GM21526 (cell line): Measurements from ENCODE around the gene ACOX1.
A peak's percentile ranks its signal among the peaks of the same experiment; 100 is the strongest.

Source experiments
- ATAC-seq: cut with Tn5 transposase; IDR thresholded peaks from one replicate; pipeline ENCODE4 v1.9.1; 2021; ENCODE audit warnings: moderate library complexity; ENCODE audit not compliant: unreplicated experiment, low FRiP score

ACOX1 gene

DNA sequence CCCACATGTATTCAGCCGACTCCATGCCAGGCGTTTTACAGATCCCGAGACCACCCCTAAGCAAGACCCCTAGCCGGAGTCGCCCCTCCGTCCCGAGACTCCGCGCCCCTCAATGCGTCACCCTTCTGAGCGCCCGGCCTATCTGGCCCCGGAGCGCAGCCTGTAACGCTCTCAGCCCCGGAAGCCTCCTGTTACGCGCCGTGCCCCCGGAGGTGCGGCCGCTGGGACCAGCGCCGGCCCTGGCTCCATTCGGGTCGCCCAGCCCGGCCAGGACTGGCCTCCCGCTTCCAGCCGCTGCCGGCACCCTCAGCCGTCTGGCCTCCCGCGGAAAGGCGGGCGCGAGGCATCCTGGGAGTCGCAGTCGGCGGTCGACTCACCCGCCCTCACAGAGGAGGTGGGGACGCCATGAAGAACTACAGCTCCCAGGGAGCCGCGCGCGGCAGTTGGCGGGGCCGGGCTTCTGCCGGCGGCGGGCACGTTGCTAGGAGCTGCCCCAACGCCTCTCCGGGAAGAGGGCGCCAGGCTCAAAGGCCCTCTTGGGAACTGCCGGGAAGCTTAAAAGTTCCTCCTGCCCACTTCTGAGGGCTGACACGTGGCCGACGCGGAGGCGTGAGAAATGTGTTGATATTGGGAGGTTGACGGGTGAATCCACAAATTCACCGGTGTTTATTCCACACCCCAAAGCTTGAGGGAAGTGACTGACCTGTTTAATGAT, 38.1 kb downstream of the ACOX1 start, which contains the start of gene FBF1:
FBF1 (minus strand) TSS at position 316 of the 715 bp plus-strand sequence. CDS start 2,893 bp downstream, outside the sequence.
- ATAC-seq: peak; percentile 85

DNA sequence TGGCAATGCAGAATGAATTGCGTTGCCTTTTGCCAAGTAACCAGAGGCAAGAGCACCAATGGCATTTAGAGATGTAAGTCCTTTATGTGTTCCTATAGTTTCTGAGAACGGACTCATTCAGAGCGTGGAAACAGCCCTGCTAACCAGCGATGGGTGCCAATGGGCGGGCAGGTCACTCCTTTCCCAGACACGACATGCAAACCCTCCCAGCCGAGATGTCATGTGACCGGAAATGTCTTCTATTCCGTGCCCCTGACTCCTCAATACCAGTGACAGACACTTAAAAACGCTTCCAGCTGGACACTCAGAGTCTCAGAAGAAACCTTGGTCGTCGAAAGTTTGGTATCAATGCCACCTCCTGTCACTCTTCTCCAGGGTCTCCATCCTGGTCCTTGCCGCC, 41.3 kb downstream of the ACOX1 start:
- ATAC-seq: no peak

DNA sequence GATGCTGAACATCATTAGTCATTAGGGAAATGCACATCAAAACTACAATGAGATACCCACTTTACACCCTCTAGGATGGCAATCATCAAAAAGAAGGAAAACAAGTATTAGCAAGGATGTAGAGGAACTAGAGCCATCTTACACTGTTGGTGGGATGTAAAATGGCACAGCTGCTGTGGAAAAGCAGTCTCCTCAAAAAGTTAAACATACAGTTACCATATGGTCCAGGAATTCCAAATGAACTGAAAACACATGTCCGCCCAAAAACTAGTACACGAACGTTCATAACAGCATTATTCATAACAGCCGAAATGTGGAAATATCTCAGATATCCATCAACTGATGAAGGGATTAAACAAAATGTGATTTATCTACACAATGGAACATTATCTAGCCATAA, 45.2 kb downstream of the ACOX1 start:
- ATAC-seq: no peak

DNA sequence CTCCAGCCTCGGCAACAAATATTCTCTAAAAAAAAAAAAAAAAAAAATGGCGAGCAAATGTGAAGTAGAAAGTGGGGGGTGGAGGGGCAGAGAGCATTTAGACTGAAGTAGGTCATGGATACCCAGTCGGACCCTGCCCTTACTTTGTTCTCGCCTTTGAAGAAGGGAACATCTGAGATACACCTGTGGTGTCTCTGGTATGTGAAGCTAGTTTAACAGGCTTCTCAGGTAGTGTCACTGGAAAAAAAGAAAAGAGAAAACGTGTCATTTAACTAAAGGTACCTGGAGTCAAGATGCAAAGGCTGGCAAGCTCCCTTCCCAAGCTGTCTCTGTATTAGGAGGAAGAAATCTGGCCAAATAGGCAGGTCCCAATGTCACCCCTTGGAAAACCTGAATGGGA, 46.1 kb downstream of the ACOX1 start:
- ATAC-seq: no peak

DNA sequence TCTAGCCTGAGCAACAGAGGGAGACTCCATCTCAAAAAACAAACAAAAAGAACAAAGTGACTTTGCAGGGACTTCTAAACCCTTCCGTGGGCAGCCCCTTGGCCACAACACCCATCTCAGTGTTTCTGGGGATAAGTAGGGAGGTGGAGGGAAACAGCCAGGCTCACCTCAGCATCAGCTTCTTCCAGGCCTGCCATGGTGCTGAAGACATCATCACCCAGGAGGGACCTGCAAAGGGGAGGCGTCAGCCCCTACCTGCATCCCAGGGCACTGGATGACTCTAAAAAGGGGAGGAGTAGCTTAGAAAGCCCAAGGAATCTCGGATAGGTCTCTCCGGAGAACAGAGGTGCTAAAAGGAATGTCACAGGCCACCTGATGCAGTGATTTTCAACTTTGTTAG, 47.9 kb downstream of the ACOX1 start:
- no peak for ATAC-seq

DNA sequence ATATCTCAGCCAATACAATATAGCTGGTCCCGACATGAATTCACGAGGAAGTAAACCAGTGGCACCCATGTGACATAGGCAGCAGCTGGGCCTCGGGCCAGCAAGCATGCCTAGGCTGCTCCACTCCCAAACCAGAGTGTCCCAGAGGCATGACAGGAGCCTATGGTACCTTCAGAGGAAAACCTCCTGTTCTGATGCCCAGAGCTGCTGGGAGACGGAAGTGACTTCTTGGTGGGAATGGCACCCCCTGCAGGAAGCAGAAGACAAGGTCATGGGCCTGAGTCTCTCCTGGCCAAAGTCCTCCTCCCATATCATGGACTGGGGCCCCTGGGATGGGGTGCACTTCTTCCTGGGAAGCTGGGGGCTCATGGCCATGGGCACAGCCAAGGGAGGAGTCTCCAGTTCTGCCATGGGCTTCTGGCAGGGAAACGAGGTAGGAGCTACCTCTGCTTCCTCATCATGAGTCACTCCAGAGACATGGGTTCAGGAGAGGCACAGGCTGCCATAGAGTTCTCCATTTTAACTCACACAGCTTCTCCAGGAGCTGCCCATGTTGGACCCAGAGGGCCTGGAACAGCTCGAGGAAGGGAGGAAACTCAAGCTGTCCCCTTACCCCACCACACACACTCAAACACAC, 51.6 kb downstream of the ACOX1 start:
- ATAC-seq: no peak

DNA sequence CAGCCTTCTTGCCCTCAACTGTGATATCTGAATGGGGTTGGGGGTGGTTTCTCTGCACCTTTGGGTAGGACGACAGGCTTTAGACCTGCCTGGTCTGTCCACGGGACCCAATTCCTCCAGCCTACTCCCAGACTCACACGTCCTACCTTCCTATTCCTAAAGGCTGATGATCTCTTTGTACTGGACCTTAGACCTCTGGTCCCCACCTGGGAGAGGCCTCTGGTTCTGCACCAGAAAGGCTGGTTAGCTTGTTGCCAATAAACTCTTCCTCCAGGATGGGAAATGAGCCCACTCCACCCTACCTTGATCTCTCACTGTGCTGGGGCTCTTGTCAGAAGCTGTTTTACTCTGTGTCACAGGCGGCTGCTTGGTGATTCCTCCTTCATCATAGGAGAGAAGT, 52.5 kb downstream of the ACOX1 start:
- no peak for ATAC-seq

DNA sequence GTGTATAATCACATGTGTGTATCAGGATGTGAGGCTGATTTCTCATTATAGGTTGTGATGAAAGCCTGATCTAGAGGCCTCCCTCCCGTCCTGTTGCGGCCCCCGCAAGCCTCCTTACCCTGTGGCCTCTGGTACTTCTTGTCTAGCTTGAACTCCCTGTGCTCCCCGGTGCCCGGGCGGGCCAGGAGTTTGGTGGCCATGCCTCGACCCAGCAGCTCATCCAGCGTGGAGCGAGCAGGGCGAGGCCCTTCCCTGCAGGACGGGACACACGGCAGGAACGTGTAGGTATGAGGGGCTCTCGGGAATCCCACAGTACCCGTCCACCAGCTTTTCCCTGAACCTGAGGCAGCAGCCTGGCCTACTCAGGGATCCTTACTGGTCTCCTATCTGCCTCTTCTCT, 53.1 kb downstream of the ACOX1 start:
- ATAC-seq: no peak

DNA sequence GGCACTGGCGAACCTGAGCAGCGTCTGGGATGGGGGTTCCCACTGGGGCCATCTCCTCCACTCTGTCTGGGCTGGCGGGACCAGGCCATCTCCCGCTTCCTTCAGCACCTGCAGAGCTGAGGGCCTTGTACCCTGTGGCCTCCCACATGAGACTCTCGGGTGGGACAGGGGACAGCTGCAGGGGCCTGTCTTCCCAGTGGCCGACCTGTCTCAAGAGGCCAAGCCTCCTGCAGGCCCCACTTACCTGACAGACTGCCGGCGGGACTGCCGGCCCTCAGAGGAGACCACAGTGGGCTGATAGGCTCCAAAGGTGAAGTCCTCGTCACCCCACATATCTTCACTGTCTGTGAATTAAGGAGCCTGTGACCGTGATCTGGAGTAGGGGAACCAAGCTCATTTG, 53.9 kb downstream of the ACOX1 start:
- no peak for ATAC-seq

DNA sequence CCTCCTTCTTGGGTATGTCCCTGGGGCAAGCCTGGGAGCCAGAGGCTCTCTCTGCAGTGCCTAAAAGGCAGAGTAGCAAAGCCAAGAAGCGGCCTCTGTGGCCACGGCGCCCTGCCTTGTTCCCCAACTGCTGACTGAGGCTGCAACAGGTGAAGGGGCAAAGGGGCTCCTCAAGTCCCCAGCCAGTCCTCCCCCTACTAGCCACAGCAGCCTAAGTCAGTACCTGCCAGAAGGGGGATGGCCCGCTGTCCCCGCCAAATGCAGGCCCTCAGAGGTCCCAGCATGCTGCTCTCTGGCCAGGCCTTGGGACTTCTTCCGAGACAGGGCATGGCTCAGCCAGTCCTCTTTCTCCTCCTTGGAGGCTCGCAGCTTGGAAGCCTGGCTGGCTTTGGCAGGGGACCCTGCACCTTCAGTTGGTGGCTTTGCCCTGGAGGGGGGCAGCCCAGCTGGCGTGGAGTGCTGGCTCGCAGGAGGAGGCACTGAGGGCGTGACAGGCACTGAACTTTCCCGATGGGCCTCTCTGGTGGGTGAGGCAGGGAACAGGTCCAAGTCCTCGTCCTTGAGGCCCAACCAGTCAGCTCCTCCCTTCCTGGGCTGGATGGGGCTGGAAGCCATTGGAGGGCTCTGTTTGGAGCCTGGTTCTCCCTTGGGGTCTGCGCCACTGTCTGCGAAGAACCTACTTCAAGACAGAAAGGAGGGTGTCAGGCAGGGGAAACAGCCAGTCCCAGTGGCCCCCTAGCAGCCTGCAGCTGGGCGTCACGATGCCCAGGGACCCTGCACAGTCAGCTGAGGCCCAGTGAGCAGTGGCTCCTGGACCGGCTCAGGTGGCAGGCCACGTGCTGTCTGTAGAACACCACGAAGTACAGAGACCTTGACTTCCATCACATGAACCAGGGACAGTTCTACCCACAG, 55.7 kb downstream of the ACOX1 start:
- ATAC-seq: no peak

DNA sequence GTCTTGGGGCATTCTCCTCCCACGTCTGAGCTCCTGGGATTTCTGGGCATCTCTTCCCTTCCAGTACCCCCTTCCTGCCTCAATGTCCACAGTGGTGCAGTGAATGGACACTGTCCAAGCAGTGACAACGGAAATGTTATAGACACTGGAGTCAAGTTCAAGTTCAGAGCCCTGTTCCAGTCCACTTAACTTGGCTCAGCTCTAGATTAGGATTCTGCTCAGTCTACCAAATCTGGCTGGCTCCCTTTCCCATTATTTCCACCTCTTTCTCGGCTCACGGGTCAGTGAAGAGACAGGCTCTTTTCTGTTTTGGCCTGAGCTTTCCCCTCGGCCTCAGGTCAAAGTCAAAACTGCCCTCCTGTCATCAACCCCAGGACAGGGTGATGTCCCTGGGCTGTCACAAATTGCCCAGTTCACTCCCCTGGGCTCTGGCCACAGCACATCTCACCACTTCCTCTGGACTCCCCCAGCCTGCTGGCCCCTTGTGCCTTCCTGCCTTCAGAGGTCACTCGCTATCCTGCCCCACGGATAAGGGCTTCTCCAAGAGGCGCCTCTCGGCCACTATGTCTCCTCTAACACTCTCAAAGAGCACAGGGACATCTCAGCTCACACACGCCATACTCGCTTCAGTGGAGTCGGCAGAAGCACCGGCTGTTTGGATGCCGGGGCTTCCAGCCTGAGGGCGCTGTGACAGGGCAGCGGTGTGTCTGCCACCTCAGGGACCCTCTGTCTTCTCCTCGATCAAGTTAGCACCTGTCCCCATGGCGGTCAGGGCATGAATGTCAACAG, 56.6 kb downstream of the ACOX1 start:
- no peak for ATAC-seq

DNA sequence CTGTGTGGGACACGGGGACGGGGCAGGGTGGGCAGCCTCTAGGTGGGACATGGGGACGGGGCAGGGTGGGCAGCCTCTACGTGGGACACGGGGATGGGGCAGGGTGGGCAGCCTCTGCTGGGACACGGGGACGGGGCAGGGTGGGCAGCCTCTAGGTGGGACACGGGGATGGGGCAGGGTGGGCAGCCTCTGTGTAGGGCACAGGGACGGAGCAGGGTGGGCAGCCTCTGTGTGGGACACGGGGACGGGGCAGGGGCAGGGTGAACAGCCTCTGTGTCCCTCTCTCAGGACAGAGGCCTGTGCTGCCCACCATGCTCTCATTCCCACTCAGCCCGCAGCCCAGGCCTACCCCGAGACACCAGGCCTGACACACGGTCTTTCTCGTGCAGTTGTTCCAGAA, 57.4 kb downstream of the ACOX1 start:
- no peak for ATAC-seq

DNA sequence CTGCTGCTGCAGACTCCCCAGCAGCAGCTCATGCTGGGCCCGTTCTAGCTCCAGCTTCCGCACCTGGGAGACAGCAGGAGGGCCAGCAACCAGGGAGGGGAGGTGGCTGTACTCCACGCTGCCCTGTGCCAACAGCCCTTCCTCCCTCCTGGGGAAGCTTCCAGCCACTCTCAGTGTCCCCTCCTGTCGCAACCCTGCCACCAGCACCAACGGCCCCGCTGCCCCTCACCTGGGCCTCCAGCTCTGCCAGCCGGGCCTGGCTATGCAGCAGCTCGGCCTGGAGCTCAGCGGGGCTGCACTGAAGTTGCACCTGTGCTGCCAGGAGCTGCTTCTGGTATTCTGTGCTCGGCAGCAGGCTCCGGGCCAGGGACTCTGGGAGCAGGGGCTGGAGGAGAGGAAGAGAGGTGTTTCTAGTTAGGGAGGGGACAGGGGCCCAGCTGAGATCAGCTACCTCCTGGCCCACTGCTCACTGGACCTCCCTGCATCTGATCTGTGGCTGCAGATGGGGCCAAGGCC, 58.9 kb downstream of the ACOX1 start:
- ATAC-seq: no peak

DNA sequence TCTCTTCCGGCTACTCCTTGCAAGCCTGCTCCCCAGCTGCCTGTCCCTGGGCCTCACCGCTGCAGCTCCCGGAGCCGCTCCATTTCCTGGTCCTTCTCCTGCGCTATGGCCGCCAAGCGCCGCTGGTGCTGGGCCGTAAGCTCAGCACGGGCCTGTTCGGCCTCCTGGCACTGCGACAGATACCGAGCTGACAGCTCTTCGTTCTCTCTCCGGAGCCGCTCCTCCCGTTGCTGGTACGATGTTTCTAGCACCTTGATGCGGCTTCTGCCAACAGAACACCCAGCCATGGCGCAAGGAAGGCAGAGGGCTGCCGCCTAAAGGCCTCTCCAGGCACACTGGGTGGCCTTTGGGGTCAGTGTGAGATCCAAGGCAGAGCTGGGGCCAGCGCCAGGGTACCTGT, 59.4 kb downstream of the ACOX1 start:
- no peak for ATAC-seq

DNA sequence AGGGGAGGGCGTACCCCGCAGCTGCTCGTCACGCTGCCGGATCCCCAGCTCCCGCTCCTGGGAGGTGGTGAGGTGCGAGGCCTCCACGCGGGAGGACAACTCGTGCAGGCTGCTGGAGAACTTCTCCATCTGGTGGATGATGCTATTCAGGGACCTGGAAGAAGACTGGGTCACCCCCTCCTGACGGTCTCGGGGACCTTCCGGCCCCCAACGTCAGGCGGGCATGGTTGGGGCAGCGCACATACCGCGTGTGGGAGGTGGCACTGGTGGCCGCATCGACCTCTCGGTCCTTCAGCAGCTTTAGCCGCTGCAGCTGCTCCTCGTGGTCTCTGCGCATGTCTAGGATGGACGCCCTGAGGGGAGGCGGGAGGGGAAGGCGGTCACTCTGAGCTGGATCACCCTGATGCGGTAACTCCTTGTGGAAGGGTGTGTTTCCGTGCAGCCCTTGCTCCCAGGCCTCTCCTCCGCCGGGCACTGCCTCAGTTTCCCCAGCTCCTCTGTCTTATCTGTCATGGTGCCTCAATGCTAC, 61.0 kb downstream of the ACOX1 start:
- no peak for ATAC-seq

DNA sequence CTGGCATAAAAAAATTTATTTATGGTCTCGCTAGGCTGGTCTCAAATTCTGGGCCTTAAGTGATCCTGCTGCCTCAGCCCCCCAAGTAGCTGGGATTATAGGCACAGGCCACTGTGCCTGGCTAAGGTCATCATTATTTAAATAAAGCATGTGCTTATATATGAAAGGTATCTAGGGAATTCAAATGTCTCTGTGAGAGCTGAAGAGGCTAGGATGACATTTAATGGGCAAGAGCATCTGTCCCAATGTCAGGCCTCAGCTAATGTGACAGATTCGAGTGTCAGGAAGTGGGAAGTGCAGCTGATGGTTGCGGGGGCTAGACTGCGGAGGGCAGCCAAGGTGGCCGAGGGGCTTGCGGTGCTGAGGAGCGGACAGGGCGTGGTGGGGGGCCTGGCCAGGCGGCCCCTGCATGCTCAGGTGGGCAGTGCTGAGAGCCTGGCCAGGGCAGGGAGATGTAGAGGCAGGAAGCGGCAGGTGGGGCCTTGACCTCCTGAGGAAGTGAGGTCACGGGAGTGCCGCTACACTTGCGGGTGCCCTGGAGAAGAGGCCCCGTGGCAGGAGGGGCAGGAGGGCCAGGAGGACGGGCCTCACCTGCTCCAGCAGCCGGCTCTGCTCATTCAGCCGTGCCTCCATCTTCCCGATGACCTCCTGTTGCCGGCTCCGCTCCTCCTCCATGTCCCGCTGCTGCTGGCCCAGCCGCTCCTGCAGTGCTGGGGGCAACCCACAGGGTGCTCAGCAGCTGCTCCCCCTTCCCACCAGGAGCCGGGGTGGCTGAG, 61.6 kb downstream of the ACOX1 start:
- no peak for ATAC-seq

DNA sequence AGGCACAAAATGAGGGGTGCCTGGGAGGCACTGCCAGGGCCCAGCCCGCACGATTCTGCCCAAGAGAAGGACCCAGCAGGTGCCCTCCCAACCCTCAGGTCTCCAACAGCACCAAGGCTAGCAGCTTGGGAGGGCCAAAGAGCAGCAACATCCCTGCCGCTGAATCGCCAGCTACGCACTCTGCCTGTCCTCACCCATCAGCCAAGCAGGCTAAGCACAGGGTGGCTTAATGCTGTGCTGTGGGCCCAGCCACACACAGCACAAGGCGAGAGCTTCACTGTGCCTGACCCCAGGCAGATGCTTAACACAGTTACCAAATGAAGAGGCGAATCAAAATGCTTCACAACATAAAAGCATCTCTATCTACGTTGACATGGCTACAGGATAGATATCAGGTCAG, 63.7 kb downstream of the ACOX1 start:
- ATAC-seq: no peak

DNA sequence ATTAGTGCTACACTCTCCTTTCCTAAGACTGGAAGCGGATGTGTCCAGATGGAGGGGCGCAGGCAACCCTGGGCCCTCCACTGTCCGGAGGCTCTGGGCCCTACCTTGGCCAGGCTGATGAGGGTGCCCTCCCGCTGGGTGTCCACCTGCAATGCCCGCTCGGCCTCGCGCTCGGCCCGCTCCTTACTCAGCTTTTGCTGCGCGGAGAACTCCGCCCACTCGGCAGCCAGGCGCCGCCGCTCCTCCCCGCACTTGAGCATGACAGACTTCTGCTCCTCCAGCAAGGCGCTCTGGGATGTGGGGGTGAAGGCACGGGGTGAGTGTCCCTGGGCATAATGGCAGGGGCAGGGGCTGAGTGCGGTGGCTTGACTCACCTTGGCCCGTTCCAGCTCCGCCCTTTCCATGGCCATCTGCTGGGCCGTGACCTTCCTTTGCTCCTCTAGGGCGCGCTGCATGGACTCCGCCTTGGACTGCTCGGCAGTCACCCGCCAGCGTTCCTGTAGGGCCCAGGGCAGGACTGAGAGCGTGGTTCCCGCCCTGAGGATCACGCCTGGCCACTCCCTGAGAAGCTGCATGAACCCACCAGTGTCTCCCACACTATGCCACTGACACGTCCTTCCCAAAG, 64.2 kb downstream of the ACOX1 start:
- ATAC-seq: no peak
